ENCODE measurements around the gene A2M. TPM values are rescaled to one million over a fixed set of nuclear protein-coding genes. Genes with fewer than 3 reads are reported as not detected.

Gene A2M
- total RNA-seq, 4 donors from 2014 or later, result 14.7 to 467 (median 92.4) TPM

GRCh38 chr12:9077152-9078031, 38.3 kb downstream of the A2M start:
- DNase-seq, result no peak
- H3K4me3 ChIP-seq, result no peak overlapping the region
- no peak for TF ChIP-seq POLR2A (IDR thresholded peaks at IDR 0.05)
- no peak for TF ChIP-seq CTCF (IDR thresholded peaks at IDR 0.05)
- WGBS, 2 donors, result 82 to 92% methylated on average over 5 of the region's 5 CpGs
- no peaks in the 10 kb centered on the region for H3K4me1 ChIP-seq
- no peak overlapping the region for H3K27ac ChIP-seq
- H3K36me3 ChIP-seq, result peaks cover 0 to 93% (median 20%) of the 10 kb centered on the region in 3 donors
- H3K9me3 ChIP-seq, result no peaks in the 10 kb centered on the region
- intact Hi-C loops (cut with DNase I), result no loop called here
- no peaks in the 10 kb centered on the region for H3K27me3 ChIP-seq

- H3K4me3 ChIP-seq, result no peak overlapping the region
- no peak for DNase-seq
- TF ChIP-seq POLR2A (IDR thresholded peaks at IDR 0.05) (no peak), CTCF (IDR thresholded peaks at IDR 0.05) (no peak)
- H3K36me3 ChIP-seq, result peaks cover 0 to 93% (median 20%) of the 10 kb centered on the region in 3 donors
- no peaks in the 10 kb centered on the region for H3K27me3 ChIP-seq
- intact Hi-C loops (cut with DNase I), result no loop called here
- no peaks in the 10 kb centered on the region for H3K9me3 ChIP-seq
- no peaks in the 10 kb centered on the region for H3K4me1 ChIP-seq
- 57 to 69% methylated on average over 4 of the region's 4 CpGs for WGBS, 2 donors
- no peak overlapping the region for H3K27ac ChIP-seq
Observed at GRCh38 chr12:9076733-9077132, 39.0 kb downstream of the A2M start.

- DNase-seq, result no peak
- intact Hi-C loops (cut with DNase I), result no loop called here
- no peaks in the 10 kb centered on the region for H3K4me1 ChIP-seq
- WGBS, 2 donors, result 59 to 79% methylated on average over 1 of the region's 1 CpG
- H3K27ac ChIP-seq, result no peak overlapping the region
- peaks cover 0 to 100% (median 20%) of the 10 kb centered on the region in 3 donors for H3K36me3 ChIP-seq
- no peaks in the 10 kb centered on the region for H3K27me3 ChIP-seq
- TF ChIP-seq CTCF (IDR thresholded peaks at IDR 0.05) (no peak), POLR2A (IDR thresholded peaks at IDR 0.05) (no peak)
- H3K9me3 ChIP-seq, result no peaks in the 10 kb centered on the region
- no peak overlapping the region for H3K4me3 ChIP-seq
Observed at GRCh38 chr12:9075138-9075535, 40.6 kb downstream of the A2M start.

- Histone ChIP-seq H3K27ac (no peak overlapping the region), H3K36me3 (peaks cover 0 to 99% (median 20%) of the 10 kb centered on the region in 3 donors), H3K4me1 (no peaks in the 10 kb centered on the region), H3K4me3 (no peak overlapping the region), H3K9me3 (no peaks in the 10 kb centered on the region), H3K27me3 (no peaks in the 10 kb centered on the region)
- TF ChIP-seq POLR2A (IDR thresholded peaks at IDR 0.05), result no peak
- TF ChIP-seq CTCF (IDR thresholded peaks at IDR 0.05), result no peak
- intact Hi-C loops (cut with DNase I), result no loop called here
- 82 to 83% methylated on average over 6 of the region's 10 CpGs for WGBS, 2 donors
- no peak for DNase-seq
Observed at GRCh38 chr12:9074484-9075137, 41.1 kb downstream of the A2M start.

- intact Hi-C loops (cut with DNase I), result no loop called here
- Histone ChIP-seq H3K4me1 (no peaks in the 10 kb centered on the region), H3K36me3 (peaks cover 0 to 99% (median 20%) of the 10 kb centered on the region in 3 donors), H3K9me3 (no peaks in the 10 kb centered on the region), H3K27ac (no peak overlapping the region), H3K4me3 (no peak overlapping the region), H3K27me3 (no peaks in the 10 kb centered on the region)
- no peak for DNase-seq
- TF ChIP-seq POLR2A (IDR thresholded peaks at IDR 0.05) (no peak), CTCF (IDR thresholded peaks at IDR 0.05) (no peak)
Observed at GRCh38 chr12:9073076-9073475, 42.6 kb downstream of the A2M start.
